ENCODE data around the gene MAN1A2. TPM values are rescaled to one million over a fixed set of nuclear protein-coding genes. Genes with fewer than 3 reads are reported as not detected.

MAN1A2 gene
- total and polyA plus RNA-seq, 9 of the 15 experiments (the other 6 are each of a cell fraction or from before 2014, with no cell fraction given): 4.2 to 38.4 (median 18.7) TPM

DNA sequence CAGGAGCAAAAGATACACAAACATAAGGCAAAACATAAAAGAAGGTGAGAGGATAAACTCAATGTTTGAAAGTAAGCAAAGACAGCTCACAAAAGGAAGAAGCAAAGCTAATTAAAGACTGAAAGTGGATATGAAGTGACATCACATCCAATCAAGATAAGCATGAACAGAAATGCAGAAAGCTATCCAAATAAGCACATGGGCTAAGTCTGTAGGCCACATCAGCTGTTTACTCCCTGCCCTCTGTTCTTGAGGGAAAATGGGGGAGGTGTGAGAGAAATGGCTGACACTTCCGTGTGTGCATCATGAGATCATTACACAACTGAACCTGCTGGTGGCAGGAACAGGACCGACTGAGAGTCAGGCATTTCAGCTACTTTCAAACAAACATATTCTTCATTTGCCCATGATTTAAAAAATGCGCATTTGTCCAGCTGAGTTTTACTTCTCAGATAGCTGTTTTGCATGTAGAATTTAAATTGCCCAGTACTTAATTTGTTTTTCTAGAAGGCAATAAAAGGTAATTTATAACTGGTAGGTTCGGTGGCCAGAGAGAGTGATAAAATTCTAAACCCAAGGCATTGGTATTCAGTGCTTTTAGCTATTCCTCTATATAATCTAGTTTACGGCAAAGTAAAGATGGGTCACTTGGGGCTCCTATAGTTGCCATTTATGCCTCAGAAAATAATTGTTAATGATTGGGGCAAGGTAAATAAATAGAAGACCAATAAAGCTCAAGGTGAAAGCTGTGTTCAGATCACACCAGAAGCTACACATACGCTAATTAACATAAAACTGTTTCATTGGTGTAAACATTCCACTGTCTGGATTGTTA lies 27.2 kb upstream of the MAN1A2 start (continued):
- TF ChIP-seq ZFP30 (CRISPR knock-in tag; IDR thresholded peaks at IDR 0.05; ENCODE audit: borderline replicate concordance) (no peak), ZFPM2 (CRISPR knock-in tag; IDR thresholded peaks at IDR 0.05) (no peak), ZNF384 (IDR thresholded peaks at IDR 0.05; ENCODE audit: low read depth, low read length) (no peak), PHB (CRISPR knock-in tag; IDR thresholded peaks at IDR 0.05) (no peak), SRSF9 (IDR thresholded peaks at IDR 0.05; ENCODE audit: borderline replicate concordance, low read depth, low read length) (no peak), ATF1 (CRISPR knock-in tag; IDR thresholded peaks at IDR 0.05) (no peak), ATF1 (tag; IDR thresholded peaks at IDR 0.05) (peak; percentile 80), JUN (IDR thresholded peaks at IDR 0.05; ENCODE audit: borderline replicate concordance, low read depth, low read length) (0 out of 2 replicates have a peak, but pooled peaks have one; percentile 46), JUN (CRISPR knock-in tag; IDR thresholded peaks at IDR 0.05; ENCODE audit: borderline replicate concordance) (no peak), SMARCA4 (IDR thresholded peaks at IDR 0.05) (peak; percentile 58), KLF6 (CRISPR knock-in tag; IDR thresholded peaks at IDR 0.05; ENCODE audit: borderline replicate concordance) (peak; percentile 84; the same call in 1 of the 2 replicates), KLF16 (IDR thresholded peaks at IDR 0.05) (peak; percentile 30; the same call in 1 of the 2 replicates), MTF1 (CRISPR knock-in tag; IDR thresholded peaks at IDR 0.05; ENCODE audit: borderline replicate concordance) (no peak), NCOR1 (IDR thresholded peaks at IDR 0.05) (no peak), ZNF699 (CRISPR knock-in tag; IDR thresholded peaks at IDR 0.05; ENCODE audit: insufficient replicate concordance) (no peak), RBM25 (IDR thresholded peaks at IDR 0.05; ENCODE audit: low read depth, low read length, severe bottlenecking) (no peak), NCOA6 (IDR thresholded peaks at IDR 0.05) (no peak), CLOCK (CRISPR knock-in tag; IDR thresholded peaks at IDR 0.05; ENCODE audit: borderline replicate concordance) (0 out of 2 replicates have a peak, but pooled peaks have one; percentile 18), HEY1 (CRISPR knock-in tag; IDR thresholded peaks at IDR 0.05; ENCODE audit: borderline replicate concordance) (0 out of 2 replicates have a peak, but pooled peaks have one; percentile 68), SLC30A9 (CRISPR knock-in tag; IDR thresholded peaks at IDR 0.05) (no peak), STAT5A (IDR thresholded peaks at IDR 0.05; ENCODE audit: borderline replicate concordance, low read length) (no peak), CBX2 (IDR thresholded peaks at IDR 0.05; ENCODE audit: insufficient read depth, low read length, poor library complexity, severe bottlenecking) (no peak)
- TF ChIP-seq, protein P1, sequence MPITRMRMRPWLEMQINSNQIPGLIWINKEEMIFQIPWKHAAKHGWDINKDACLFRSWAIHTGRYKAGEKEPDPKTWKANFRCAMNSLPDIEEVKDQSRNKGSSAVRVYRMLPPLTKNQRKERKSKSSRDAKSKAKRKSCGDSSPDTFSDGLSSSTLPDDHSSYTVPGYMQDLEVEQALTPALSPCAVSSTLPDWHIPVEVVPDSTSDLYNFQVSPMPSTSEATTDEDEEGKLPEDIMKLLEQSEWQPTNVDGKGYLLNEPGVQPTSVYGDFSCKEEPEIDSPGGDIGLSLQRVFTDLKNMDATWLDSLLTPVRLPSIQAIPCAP (CRISPR knock-in tag; IDR thresholded peaks at IDR 0.05; ENCODE audit: borderline replicate concordance): no peak
- TF ChIP-seq, protein P2, sequence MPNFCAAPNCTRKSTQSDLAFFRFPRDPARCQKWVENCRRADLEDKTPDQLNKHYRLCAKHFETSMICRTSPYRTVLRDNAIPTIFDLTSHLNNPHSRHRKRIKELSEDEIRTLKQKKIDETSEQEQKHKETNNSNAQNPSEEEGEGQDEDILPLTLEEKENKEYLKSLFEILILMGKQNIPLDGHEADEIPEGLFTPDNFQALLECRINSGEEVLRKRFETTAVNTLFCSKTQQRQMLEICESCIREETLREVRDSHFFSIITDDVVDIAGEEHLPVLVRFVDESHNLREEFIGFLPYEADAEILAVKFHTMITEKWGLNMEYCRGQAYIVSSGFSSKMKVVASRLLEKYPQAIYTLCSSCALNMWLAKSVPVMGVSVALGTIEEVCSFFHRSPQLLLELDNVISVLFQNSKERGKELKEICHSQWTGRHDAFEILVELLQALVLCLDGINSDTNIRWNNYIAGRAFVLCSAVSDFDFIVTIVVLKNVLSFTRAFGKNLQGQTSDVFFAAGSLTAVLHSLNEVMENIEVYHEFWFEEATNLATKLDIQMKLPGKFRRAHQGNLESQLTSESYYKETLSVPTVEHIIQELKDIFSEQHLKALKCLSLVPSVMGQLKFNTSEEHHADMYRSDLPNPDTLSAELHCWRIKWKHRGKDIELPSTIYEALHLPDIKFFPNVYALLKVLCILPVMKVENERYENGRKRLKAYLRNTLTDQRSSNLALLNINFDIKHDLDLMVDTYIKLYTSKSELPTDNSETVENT (CRISPR knock-in tag; IDR thresholded peaks at IDR 0.05): no peak

Measured in K562 (cell line).